Astrocyte of the spinal cord (primary cell): ENCODE results near the gene MT1E.

ENCODE experiments used
- DNase-seq: peaks from one replicate; pipeline ENCODE4 v3.0.0; 2011; ENCODE audit warnings: low read depth, low spot score
- H3K4me3 ChIP-seq: 2 replicates; pipeline ENCODE4 v1.5.1; 2011; ENCODE audit warnings: low read depth, mild to moderate bottlenecking, low read length, moderate library complexity
- in situ Hi-C: cut with HindIII; loops from 2 replicates; pipeline ENCODE4 v1.10.0; 2017; ENCODE audit warnings: low sequenced_read_pairs
- TF ChIP-seq, protein P1 (sequence below): IDR thresholded peaks from 2 replicates; pipeline ENCODE4 v1.5.1; 2012; ENCODE audit warnings: low read depth, mild to moderate bottlenecking, low read length, inconsistent platforms

Gene MT1E

DNA sequence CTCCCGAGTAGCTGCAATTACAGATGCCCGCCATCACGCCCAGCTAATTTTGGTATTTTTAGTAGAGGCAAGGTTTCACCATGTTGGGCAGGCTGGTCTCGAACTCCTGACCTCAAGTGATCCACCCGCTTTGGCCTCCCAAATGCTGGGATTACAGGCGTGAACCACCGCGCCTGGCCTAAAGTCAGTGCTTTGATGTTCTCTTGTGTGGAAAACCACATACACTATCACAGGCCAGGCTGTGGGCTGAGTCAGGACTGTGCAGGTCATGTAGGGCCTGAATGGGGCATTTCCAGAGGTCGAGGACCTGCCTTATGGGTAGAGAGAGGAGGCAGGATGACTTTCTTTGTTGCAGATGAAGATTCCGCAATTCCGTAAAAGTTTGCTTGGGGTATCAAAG is 41.3 kb upstream of the MT1E start:
- no peak for DNase-seq
- TF ChIP-seq, protein P1, sequence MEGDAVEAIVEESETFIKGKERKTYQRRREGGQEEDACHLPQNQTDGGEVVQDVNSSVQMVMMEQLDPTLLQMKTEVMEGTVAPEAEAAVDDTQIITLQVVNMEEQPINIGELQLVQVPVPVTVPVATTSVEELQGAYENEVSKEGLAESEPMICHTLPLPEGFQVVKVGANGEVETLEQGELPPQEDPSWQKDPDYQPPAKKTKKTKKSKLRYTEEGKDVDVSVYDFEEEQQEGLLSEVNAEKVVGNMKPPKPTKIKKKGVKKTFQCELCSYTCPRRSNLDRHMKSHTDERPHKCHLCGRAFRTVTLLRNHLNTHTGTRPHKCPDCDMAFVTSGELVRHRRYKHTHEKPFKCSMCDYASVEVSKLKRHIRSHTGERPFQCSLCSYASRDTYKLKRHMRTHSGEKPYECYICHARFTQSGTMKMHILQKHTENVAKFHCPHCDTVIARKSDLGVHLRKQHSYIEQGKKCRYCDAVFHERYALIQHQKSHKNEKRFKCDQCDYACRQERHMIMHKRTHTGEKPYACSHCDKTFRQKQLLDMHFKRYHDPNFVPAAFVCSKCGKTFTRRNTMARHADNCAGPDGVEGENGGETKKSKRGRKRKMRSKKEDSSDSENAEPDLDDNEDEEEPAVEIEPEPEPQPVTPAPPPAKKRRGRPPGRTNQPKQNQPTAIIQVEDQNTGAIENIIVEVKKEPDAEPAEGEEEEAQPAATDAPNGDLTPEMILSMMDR, result no peak
- in situ Hi-C loops, result no loop called here

DNA sequence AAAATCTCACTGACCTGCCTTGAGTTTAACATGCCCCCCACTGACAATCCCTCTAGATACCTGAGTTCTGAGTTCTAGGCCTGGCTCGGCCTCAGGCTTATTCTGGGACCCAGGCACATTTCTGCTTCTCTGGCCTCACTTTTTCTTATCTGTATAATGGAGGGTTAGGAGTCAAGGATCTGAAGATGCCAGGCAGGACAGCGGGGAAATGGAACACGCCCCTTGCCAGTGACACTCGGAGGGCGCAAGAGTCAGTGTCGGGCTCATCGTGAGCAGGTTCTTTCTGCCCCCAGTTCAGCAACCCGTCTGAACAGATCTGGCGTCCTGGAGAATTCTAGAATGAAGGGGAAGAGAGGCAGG is 36.8 kb upstream of the MT1E start:
- DNase-seq, result no peak
- in situ Hi-C loops, result no loop called here
- TF ChIP-seq, protein P1, result no peak
- H3K4me3 ChIP-seq, result no peak overlapping the region

More for the DNA sequence above, 41.3 kb upstream of the MT1E start:
- H3K4me3 ChIP-seq, result no peak overlapping the region

DNA sequence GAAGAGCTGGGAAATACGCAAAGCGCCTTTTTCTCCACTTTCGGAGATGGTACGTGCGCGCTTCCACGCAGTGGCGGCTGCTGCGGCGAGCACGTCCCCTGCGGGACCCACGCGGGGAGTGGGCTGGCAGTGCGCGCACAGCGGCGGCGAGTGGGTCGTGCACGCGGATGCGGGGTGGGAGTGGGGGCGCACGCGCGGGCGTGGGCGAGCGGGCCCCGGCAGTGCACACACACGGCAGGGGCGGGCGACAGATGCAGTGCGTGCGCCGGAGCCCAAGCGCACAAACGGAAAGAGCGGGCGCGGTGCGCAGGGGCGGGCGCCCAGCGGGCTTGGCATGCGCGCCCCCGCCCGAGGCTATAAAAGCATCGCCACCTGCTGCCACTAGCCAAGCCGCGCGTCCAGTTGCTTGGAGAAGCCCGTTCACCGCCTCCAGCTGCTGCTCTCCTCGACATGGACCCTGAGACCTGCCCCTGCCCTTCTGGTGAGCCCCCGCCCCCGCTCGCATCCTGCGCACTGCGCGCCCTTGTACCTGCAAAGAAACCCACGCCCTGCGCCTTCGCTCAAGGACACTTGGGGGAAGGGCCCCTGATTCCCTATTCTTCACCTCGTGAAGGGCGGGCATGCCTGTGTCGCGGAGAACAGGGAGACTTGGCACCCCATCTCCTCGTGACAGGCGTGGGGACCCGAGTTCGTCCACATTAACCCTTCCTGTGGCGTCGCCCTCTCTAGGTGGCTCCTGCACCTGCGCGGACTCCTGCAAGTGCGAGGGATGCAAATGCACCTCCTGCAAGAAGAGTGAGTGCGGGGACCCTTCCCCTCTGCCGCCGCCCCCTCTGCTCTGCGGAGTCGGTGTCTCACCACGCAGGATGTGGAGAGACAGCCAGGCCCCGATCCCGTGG is 36.2 kb upstream of the MT1E start, which contains the start of gene MT3:
Gene MT3, plus strand, starts transcription at position 388 of the 899 bp plus-strand sequence. Its CDS starts 63 bp downstream, at position 451.
- in situ Hi-C loops, result no loop called here
- no peak within 1 kb of the TSS for H3K4me3 ChIP-seq
- TF ChIP-seq, protein P1, result no peak
- DNase-seq, result no peak

DNA sequence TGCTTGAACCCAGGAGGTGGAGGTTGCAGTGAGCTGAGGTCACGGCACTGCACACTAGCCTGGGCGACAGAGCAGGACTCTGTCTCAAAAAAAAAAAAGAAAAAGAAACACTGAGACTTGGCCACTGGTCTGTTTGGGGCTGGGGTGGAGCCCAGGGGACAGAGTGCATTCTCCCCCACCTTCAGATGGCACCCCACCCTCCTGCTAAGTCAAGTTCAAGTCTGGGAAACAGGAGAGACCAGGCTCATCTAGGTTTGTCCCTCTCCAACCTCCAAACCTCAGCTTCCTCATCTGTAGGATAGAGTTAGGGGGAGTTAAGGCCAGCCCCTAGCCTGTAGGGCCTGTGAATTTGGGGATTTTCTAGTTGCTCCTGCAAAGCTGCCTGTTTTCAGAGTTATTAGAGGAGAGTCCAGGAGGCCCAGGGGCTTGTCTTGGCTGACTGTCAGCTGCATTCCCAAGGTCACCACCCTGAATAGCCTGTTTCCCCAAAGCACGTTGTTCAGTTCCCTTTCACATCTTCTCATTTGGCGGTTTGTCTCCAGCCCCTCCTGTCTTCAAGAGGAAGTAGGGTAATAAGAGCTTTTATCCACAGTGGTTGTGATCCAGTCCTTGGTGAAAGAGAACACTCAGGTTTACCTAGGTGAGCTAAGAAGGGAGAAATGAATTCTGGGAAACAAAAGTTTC is 34.1 kb upstream of the MT1E start:
- in situ Hi-C loops, result no loop called here
- DNase-seq, result no peak
- no peak overlapping the region for H3K4me3 ChIP-seq
- TF ChIP-seq, protein P1, result no peak

DNA sequence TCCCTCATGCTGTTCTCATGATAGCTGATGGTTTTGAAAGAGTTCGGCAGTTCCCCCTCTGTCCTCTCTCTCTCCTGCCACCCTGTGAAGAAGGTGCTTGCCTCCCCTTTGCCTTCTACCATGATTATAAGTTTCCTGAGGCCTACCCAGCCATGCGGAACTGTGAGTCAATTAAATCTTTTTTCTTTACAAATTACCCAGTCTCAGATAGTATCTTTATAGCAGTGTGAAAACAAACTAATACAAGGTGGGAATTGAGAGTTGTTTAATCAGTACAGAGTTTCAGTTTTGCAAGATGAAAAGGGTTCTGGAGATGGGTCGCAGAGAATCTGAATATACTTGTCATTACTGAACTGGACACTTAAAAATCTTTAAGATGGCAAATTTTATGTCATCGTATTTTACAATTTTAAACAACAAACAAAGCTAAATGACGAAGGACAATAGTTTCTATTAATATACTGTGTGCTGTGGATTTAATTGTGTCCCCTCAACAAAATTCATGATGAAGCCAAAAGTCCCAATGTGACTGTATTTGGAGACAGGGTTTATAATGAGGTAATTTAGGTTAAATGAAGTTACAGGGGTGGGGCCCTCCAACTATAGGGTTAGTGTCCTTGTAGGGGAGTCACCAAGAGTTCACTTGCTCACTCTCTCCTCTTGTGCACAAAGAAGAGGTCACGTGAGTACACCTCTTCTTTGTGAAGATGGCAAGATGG is 31.8 kb upstream of the MT1E start:
- no peak for DNase-seq
- in situ Hi-C loops, result no loop called here
- no peak overlapping the region for H3K4me3 ChIP-seq
- TF ChIP-seq, protein P1, result no peak

DNA sequence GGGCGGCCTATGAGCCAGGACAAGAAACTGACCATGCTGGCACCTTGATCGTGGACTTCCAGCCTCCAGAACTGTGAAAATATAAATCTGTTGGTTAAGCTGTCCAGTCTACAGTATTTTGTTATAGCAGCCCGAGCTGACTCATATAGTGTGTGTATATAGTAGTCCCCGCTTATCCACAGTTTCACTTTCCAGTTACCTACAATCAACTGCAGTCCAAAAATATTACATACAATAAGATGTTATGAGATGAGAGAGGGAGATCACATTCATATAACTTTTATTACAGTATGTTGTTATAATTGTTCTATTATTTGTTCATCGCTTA is 31.3 kb upstream of the MT1E start:
- TF ChIP-seq, protein P1, result no peak
- DNase-seq, result no peak
- in situ Hi-C loops, result no loop called here
- H3K4me3 ChIP-seq, result no peak overlapping the region
